HCT116 (cell line): ENCODE data around the gene WAPL. TPM values are rescaled to one million over a fixed set of nuclear protein-coding genes. Genes with fewer than 3 reads are reported as not detected.

Experiments used
- ATAC-seq: fragments of 200-7000 bp; cut with Tn5 transposase; 2 replicates; pipeline ENCODE4 v1.9.1; 2020; ENCODE audit warnings: mild to moderate bottlenecking, moderate library complexity
- BruUV-seq: library from RNA; stranded (reverse); fragments of 400-500 nt; replicated peaks from 2 replicates; lab custom pipeline; 2021; lab: Mats Ljungman, UMichigan
- CTCF ChIA-PET: fragments of 300-600 bp; sonication (Branson Sonifier 250); formaldehyde crosslinking; loops from one replicate; lab custom pipeline; 2021; ENCODE audit warnings: antibody characterized with exemption; lab: Charles Lee
- POLR2A ChIA-PET: fragments of 300-600, 350-600 bp; sonication (Branson Sonifier 250); formaldehyde crosslinking; loops from one replicate; lab custom pipeline; 2021; ENCODE audit warnings: antibody characterized with exemption; lab: Charles Lee
- RAD21 ChIA-PET, 2 experiments: fragments of 300-600 bp; sonication (Branson Sonifier 250); formaldehyde crosslinking; loops; one replicate each; lab custom pipeline; 2023; ENCODE audit warnings: low total read pairs in 2 of 2; ENCODE audit not compliant: uncharacterized antibody in 2 of 2, unreplicated experiment in 2 of 2, low non-redundant PET in 1 of 2; lab: Charles Lee
- DNase-seq: peaks from one replicate; pipeline ENCODE4 v3.0.0-alpha.2; 2010; ENCODE audit warnings: low read depth, low spot score
- H2AFZ ChIP-seq: fragments of 200-600 bp; shearing (Covaris generic), sonication (generic); 2 replicates; pipeline ENCODE4 v1.6.1; 2017; ENCODE audit warnings: low read depth, mixed run types, mixed read lengths, antibody characterized with exemption, low read length; ENCODE audit not compliant: poor library complexity, severe bottlenecking
- H3K27ac ChIP-seq: 2 replicates; pipeline ENCODE4 v1.5.1; 2012; ENCODE audit warnings: low read depth, low read length
- H3K27me3 ChIP-seq: fragments of 200-600 bp; sonication (generic); 2 replicates; pipeline ENCODE4 v1.6.1; 2016; ENCODE audit warnings: mixed run types, low read length, mixed read lengths; ENCODE audit not compliant: insufficient read depth
- H3K36me3 ChIP-seq, 2 experiments: fragments of 200-500 bp in 1 of 2; fragments of 200-600 bp in 1 of 2; sonication (Bioruptor generic) in 1 of 2; sonication (generic) in 1 of 2; 2 replicates each; pipeline versions ENCODE4 v1.5.1 to v1.6.1; 2014 to 2016; ENCODE audit warnings: low read length in 2 of 2, inconsistent platforms in 1 of 2, mixed read lengths in 1 of 2, mixed run types in 1 of 2; ENCODE audit not compliant: insufficient read depth in 2 of 2, control insufficient read depth in 1 of 2
- H3K4me1 ChIP-seq, 2 experiments: fragments of 200-600 bp in 1 of 2; sonication (generic) in 1 of 2; 2 replicates each; pipeline versions ENCODE4 v1.5.1 to v1.6.1; 2012 to 2017; ENCODE audit warnings: low read length in 2 of 2, inconsistent platforms in 1 of 2, mild to moderate bottlenecking in 1 of 2, mixed read lengths in 1 of 2, mixed run types in 1 of 2, moderate library complexity in 1 of 2; ENCODE audit not compliant: insufficient read depth in 2 of 2, control insufficient read depth in 1 of 2
- H3K4me2 ChIP-seq: fragments of 200-600 bp; sonication (generic); 2 replicates; pipeline ENCODE4 v1.6.1; 2017; ENCODE audit warnings: mixed run types, low read length, mixed read lengths
- H3K4me3 ChIP-seq, 2 experiments: fragments of 200-600 bp in 1 of 2; sonication (generic) in 1 of 2; replicated peaks in 1 of 2; 2 replicates each; pipeline ENCODE4 v1.5.1; 2011 to 2016; ENCODE audit warnings: low read length in 2 of 2, control low read depth in 1 of 2, low read depth in 1 of 2, mild to moderate bottlenecking in 1 of 2, mixed read lengths in 1 of 2, mixed run types in 1 of 2
- H3K79me2 ChIP-seq: fragments of 200-600 bp; sonication (generic); 2 replicates; pipeline ENCODE4 v1.6.1; 2017; ENCODE audit warnings: mild to moderate bottlenecking, mixed run types, low read length, moderate library complexity, mixed read lengths; ENCODE audit not compliant: insufficient read depth
- H3K9ac ChIP-seq: fragments of 200-600 bp; sonication (generic); 2 replicates; pipeline ENCODE4 v1.6.1; 2016; ENCODE audit warnings: low read length, mixed read lengths
- H3K9me2 ChIP-seq: fragments of 200-600 bp; sonication (generic), shearing (Covaris generic); 2 replicates; pipeline ENCODE4 v1.6.1; 2017; ENCODE audit warnings: mixed run types, mild to moderate bottlenecking, moderate library complexity; ENCODE audit not compliant: insufficient read depth
- H3K9me3 ChIP-seq, 2 experiments: fragments of 200-500 bp in 1 of 2; fragments of 200-600 bp in 1 of 2; sonication (Bioruptor generic) in 1 of 2; sonication (generic) in 1 of 2; 2 replicates each; pipeline ENCODE4 v1.6.1; 2014 to 2017; ENCODE audit warnings: low read length in 2 of 2, mixed read lengths in 2 of 2, inconsistent platforms in 1 of 2, low read depth in 1 of 2, mild to moderate bottlenecking in 1 of 2, mixed run types in 1 of 2, moderate library complexity in 1 of 2; ENCODE audit not compliant: control insufficient read depth in 1 of 2, insufficient read depth in 1 of 2
- H4K20me1 ChIP-seq: fragments of 200-600 bp; sonication (generic), shearing (Covaris generic); 2 replicates; pipeline ENCODE4 v1.6.1; 2017; ENCODE audit warnings: mixed run types, mild to moderate bottlenecking, moderate library complexity; ENCODE audit not compliant: insufficient read depth
- CBX3 ChIP-seq: IDR thresholded peaks from 2 replicates; pipeline ENCODE4 v1.6.1; 2012; ENCODE audit warnings: low read depth
- CEBPB ChIP-seq: IDR thresholded peaks from 2 replicates; pipeline ENCODE4 v1.6.1; 2012; ENCODE audit warnings: low read depth
- EGR1 ChIP-seq: IDR thresholded peaks from 2 replicates; pipeline ENCODE4 v1.6.1; 2012; ENCODE audit warnings: low read depth
- ELF1 ChIP-seq: IDR thresholded peaks from 2 replicates; pipeline ENCODE4 v1.6.1; 2012; ENCODE audit warnings: low read depth, borderline replicate concordance
- EZH2 ChIP-seq: fragments of 200-600 bp; sonication (generic); IDR thresholded peaks from 2 replicates; pipeline ENCODE4 v1.6.1; 2017; ENCODE audit warnings: antibody characterized with exemption, mixed run types
- EZH2phosphoT487 ChIP-seq: fragments of 200-600 bp; IDR thresholded peaks from 2 replicates; pipeline ENCODE4 v1.6.1; 2018; ENCODE audit warnings: antibody characterized with exemption, borderline replicate concordance
- FOSL1 ChIP-seq: IDR thresholded peaks from 2 replicates; pipeline ENCODE4 v1.6.1; 2012; ENCODE audit warnings: low read depth
- JUND ChIP-seq: IDR thresholded peaks from 2 replicates; pipeline ENCODE4 v1.6.1; 2012
- POLR2A ChIP-seq: IDR thresholded peaks from 2 replicates; pipeline ENCODE4 v1.7.0; 2011; ENCODE audit warnings: borderline replicate concordance; ENCODE audit not compliant: insufficient read depth, insufficient read length; ENCODE audit errors: extremely low read depth
- POLR2AphosphoS5 ChIP-seq: IDR thresholded peaks from 2 replicates; pipeline ENCODE4 v1.6.1; 2011; ENCODE audit warnings: mild to moderate bottlenecking, low read depth, low read length, moderate library complexity
- RAD21 ChIP-seq: IDR thresholded peaks from 2 replicates; pipeline ENCODE4 v1.6.1; 2012; ENCODE audit warnings: low read depth, mild to moderate bottlenecking
- SIN3A ChIP-seq: IDR thresholded peaks from 2 replicates; pipeline ENCODE4 v1.6.1; 2012; ENCODE audit warnings: low read depth
- SP1 ChIP-seq: IDR thresholded peaks from 2 replicates; pipeline ENCODE4 v1.6.1; 2012; ENCODE audit warnings: low read depth
- SRF ChIP-seq: IDR thresholded peaks from 2 replicates; pipeline ENCODE4 v1.6.1; 2012; ENCODE audit warnings: low read depth
- TCF7L2 ChIP-seq: IDR thresholded peaks from 2 replicates; pipeline ENCODE4 v1.7.0; 2011; ENCODE audit warnings: borderline replicate concordance, inconsistent platforms; ENCODE audit not compliant: insufficient read depth, insufficient read length; ENCODE audit errors: extremely low read depth
- YY1 ChIP-seq: IDR thresholded peaks from 2 replicates; pipeline ENCODE4 v1.6.1; 2011; ENCODE audit warnings: low read length, low read depth, moderate library complexity, mild to moderate bottlenecking; ENCODE audit not compliant: insufficient replicate concordance; ENCODE audit errors: extremely low read depth
- ZFX ChIP-seq: fragments of 450-650 bp; IDR thresholded peaks from 2 replicates; pipeline ENCODE4 v1.6.1; 2017
- ZNF274 ChIP-seq: fragments of 200-500 bp; sonication (Bioruptor generic); IDR thresholded peaks from 2 replicates; pipeline ENCODE4 v1.6.1; 2014; ENCODE audit warnings: mild to moderate bottlenecking, low read depth, low read length, inconsistent platforms
- intact Hi-C: fragments of 100-400 bp; cut with micrococcal nuclease; formaldehyde crosslinking; loops from 2 replicates; pipeline ENCODE4 v1.10.0; 2022
- total RNA-seq: library from RNA; stranded (reverse); gene quantifications from one replicate; pipeline ENCODE4 v1.2.1, GENCODE V29; 2021; ENCODE audit not compliant: unreplicated experiment
- TF ChIP-seq, protein P1 (sequence below): IDR thresholded peaks from 2 replicates; pipeline ENCODE4 v1.6.1; 2012
- TF ChIP-seq, protein P2 (sequence below): IDR thresholded peaks from 2 replicates; pipeline ENCODE4 v1.6.1; 2012; ENCODE audit warnings: low read depth
- TF ChIP-seq, protein P3 (sequence below): IDR thresholded peaks from 2 replicates; pipeline ENCODE4 v1.6.1; 2011; ENCODE audit warnings: mild to moderate bottlenecking, low read length, moderate library complexity; ENCODE audit not compliant: insufficient replicate concordance; ENCODE audit errors: extremely low read depth
- TF ChIP-seq, protein P4 (sequence below): IDR thresholded peaks from 2 replicates; pipeline ENCODE4 v1.6.1; 2012

WAPL gene
- total RNA-seq, 1 experiment from 2014 or later = 37.5 TPM

DNA sequence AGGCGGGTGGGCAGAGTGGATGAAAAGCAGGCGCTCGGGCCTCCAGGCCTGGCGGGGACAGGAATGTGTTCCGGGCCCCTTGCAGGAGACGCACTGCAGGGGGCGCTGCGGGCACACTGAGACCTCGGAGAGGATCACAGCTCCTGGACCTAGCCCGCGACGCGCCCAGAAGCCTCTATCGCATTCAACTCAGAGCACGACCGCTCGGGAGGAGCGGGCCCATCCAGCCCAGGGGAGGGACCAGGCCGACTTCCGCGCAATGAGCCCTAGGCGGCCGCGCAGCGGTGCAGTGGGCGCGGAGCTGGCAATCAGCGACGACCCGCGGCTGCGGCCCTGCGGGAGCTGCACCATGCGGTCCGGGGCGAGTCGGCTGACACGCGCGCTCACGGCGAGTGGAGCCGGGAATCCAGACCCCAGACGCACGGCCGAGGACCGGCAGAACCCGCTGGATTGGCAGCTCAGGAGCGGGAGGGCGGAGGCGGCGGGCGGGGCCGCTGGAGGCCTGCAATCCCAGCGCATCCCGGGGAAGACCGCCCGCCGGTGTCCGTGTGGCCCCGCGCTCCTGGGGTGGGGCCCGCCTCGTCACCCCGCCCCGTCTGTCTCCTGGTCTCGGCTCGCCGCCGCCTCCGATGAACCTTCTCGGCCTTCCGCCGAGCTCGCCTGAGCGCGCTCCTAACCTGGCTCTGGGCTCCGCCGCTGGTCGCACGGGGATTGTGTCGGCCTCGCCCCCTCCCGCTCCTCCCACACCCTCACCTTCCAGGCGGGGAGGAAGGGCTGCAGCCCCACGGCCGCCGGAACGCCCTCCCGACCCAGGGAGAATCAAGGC lies 121.5 kb downstream of the WAPL start:
- ATAC-seq = peak; percentile 90
- DNase-seq = peak; percentile 91
- Histone ChIP-seq H3K4me3 (peak overlapping the region; percentile 64 to 73), H3K9ac (peak overlapping the region; percentile 63), H4K20me1 (no peaks in the 10 kb centered on the region), H3K27me3 (no peaks in the 10 kb centered on the region), H3K9me3 (no peaks in the 10 kb centered on the region), H2AFZ (peak overlapping the region; percentile 76), H3K79me2 (no peaks in the 10 kb centered on the region), H3K4me1 (peaks cover 15 to 31% of the 10 kb centered on the region in 2 experiments), H3K27ac (peak overlapping the region; percentile 85), H3K9me2 (no peaks in the 10 kb centered on the region), H3K36me3 (no peaks in the 10 kb centered on the region), H3K4me2 (peak overlapping the region; percentile 99)
- RAD21 ChIA-PET = interaction anchor here (0.7 to 2.4 kb wide), 4 partner anchors 122 to 186 kb away, joined by 3 to 16 read pairs (median 7); partner anchors contain the start of gene WAPL (in 1 of the 2)
- CTCF ChIA-PET = interaction anchor here (0.7 to 2.4 kb wide), 14 partner anchors 9 to 405 kb away, joined by 3 to 46 read pairs (median 4); no protein-coding TSS in a partner anchor
- intact Hi-C loops = loop anchor here (1.0 to 5.0 kb wide), 2 partner anchors 185 to 282 kb away; no protein-coding TSS in a partner anchor
- no TSS peak for BruUV-seq
- POLR2A ChIA-PET = interaction anchor here (1.0 to 1.3 kb wide), 2 partner anchors 36 to 135 kb away, joined by 3 read pairs; no protein-coding TSS in a partner anchor
- TF ChIP-seq EZH2 = no peak
- TF ChIP-seq CBX3 = peak; percentile 89
- TF ChIP-seq, protein P1, sequence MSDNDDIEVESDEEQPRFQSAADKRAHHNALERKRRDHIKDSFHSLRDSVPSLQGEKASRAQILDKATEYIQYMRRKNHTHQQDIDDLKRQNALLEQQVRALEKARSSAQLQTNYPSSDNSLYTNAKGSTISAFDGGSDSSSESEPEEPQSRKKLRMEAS = peak; percentile 84
- no peak; the same call in 1 of the 2 replicates for TF ChIP-seq ELF1
- no peak for TF ChIP-seq SRF
- peak; percentile 72 for TF ChIP-seq POLR2AphosphoS5
- TF ChIP-seq YY1 = no peak
- TF ChIP-seq ZNF274 = no peak
- TF ChIP-seq POLR2A = peak; percentile 46
- TF ChIP-seq, protein P2, sequence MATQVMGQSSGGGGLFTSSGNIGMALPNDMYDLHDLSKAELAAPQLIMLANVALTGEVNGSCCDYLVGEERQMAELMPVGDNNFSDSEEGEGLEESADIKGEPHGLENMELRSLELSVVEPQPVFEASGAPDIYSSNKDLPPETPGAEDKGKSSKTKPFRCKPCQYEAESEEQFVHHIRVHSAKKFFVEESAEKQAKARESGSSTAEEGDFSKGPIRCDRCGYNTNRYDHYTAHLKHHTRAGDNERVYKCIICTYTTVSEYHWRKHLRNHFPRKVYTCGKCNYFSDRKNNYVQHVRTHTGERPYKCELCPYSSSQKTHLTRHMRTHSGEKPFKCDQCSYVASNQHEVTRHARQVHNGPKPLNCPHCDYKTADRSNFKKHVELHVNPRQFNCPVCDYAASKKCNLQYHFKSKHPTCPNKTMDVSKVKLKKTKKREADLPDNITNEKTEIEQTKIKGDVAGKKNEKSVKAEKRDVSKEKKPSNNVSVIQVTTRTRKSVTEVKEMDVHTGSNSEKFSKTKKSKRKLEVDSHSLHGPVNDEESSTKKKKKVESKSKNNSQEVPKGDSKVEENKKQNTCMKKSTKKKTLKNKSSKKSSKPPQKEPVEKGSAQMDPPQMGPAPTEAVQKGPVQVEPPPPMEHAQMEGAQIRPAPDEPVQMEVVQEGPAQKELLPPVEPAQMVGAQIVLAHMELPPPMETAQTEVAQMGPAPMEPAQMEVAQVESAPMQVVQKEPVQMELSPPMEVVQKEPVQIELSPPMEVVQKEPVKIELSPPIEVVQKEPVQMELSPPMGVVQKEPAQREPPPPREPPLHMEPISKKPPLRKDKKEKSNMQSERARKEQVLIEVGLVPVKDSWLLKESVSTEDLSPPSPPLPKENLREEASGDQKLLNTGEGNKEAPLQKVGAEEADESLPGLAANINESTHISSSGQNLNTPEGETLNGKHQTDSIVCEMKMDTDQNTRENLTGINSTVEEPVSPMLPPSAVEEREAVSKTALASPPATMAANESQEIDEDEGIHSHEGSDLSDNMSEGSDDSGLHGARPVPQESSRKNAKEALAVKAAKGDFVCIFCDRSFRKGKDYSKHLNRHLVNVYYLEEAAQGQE = no peak
- TF ChIP-seq EGR1 = peak; percentile 53; the same call in 1 of the 2 replicates
- TF ChIP-seq JUND = no peak
- TF ChIP-seq TCF7L2 = peak; percentile 35
- TF ChIP-seq, protein P3, sequence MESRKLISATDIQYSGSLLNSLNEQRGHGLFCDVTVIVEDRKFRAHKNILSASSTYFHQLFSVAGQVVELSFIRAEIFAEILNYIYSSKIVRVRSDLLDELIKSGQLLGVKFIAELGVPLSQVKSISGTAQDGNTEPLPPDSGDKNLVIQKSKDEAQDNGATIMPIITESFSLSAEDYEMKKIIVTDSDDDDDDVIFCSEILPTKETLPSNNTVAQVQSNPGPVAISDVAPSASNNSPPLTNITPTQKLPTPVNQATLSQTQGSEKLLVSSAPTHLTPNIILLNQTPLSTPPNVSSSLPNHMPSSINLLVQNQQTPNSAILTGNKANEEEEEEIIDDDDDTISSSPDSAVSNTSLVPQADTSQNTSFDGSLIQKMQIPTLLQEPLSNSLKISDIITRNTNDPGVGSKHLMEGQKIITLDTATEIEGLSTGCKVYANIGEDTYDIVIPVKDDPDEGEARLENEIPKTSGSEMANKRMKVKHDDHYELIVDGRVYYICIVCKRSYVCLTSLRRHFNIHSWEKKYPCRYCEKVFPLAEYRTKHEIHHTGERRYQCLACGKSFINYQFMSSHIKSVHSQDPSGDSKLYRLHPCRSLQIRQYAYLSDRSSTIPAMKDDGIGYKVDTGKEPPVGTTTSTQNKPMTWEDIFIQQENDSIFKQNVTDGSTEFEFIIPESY = no peak
- TF ChIP-seq FOSL1 = no peak
- TF ChIP-seq RAD21 = peak; percentile 97
- TF ChIP-seq EZH2phosphoT487 = no peak
- peak; percentile 62 for TF ChIP-seq SIN3A
- TF ChIP-seq CEBPB = no peak
- TF ChIP-seq, protein P4, sequence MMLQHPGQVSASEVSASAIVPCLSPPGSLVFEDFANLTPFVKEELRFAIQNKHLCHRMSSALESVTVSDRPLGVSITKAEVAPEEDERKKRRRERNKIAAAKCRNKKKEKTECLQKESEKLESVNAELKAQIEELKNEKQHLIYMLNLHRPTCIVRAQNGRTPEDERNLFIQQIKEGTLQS = no peak
- TF ChIP-seq SP1 = peak; percentile 27
- peak; percentile 77 for TF ChIP-seq ZFX
